Measurements from ENCODE around the gene ANTXRL. TPM values are rescaled to one million over a fixed set of nuclear protein-coding genes. Genes with fewer than 3 reads are reported as not detected.
A peak's percentile ranks its signal among the peaks of the same experiment; 100 is the strongest.

ANTXRL gene
- total RNA-seq, 1 experiment from 2014 or later = not detected

GRCh38 chr10:46308113-46308415 is 21.3 kb downstream of the ANTXRL start:
- no peak for DNase-seq (ENCODE audit: low read depth)

- no peak for DNase-seq (ENCODE audit: low read depth)
Measured at GRCh38 chr10:46308666-46309450, 22.1 kb downstream of the ANTXRL start.

- DNase-seq (ENCODE audit: low read depth) = no peak
Measured at GRCh38 chr10:46309511-46310142, 22.8 kb downstream of the ANTXRL start.

- no peak for DNase-seq (ENCODE audit: low read depth)
Measured at GRCh38 chr10:46310143-46310514, 23.3 kb downstream of the ANTXRL start.

GRCh38 chr10:46310851-46311250 is 24.1 kb downstream of the ANTXRL start:
- DNase-seq (ENCODE audit: low read depth) = no peak

- peak; percentile 21 for DNase-seq (ENCODE audit: low read depth)
Measured at GRCh38 chr10:46311501-46311951, 24.7 kb downstream of the ANTXRL start.

- peak; percentile 97 for DNase-seq (ENCODE audit: low read depth)
Measured at GRCh38 chr10:46311961-46312431, 25.2 kb downstream of the ANTXRL start.

- peak; percentile 33 for DNase-seq (ENCODE audit: low read depth)
Measured at GRCh38 chr10:46312953-46313352, 26.2 kb downstream of the ANTXRL start.

GRCh38 chr10:46314071-46314470 is 27.3 kb downstream of the ANTXRL start:
- DNase-seq (ENCODE audit: low read depth) = no peak

- DNase-seq (ENCODE audit: low read depth) = peak; percentile 87
Measured at GRCh38 chr10:46315071-46315860, 28.5 kb downstream of the ANTXRL start.

GRCh38 chr10:46317370-46317769 is 30.6 kb downstream of the ANTXRL start:
- DNase-seq (ENCODE audit: low read depth) = no peak

GRCh38 chr10:46317889-46318288 is 31.1 kb downstream of the ANTXRL start:
- DNase-seq (ENCODE audit: low read depth) = peak; percentile 47

- DNase-seq (ENCODE audit: low read depth) = no peak
Measured at GRCh38 chr10:46318799-46319198, 32.0 kb downstream of the ANTXRL start.

- DNase-seq (ENCODE audit: low read depth) = peak; percentile 18
Measured at GRCh38 chr10:46319389-46319788, 32.6 kb downstream of the ANTXRL start.

- no peak for DNase-seq (ENCODE audit: low read depth)
Measured at GRCh38 chr10:46321770-46322169, 35.0 kb downstream of the ANTXRL start.

GRCh38 chr10:46323176-46323575 is 36.4 kb downstream of the ANTXRL start:
- DNase-seq (ENCODE audit: low read depth) = no peak

GRCh38 chr10:46325021-46325420 is 38.2 kb downstream of the ANTXRL start:
- peak; percentile 36 for DNase-seq (ENCODE audit: low read depth)

- peak; percentile 48 for DNase-seq (ENCODE audit: low read depth)
Measured at GRCh38 chr10:46326066-46326465, 39.3 kb downstream of the ANTXRL start.

- no peak for DNase-seq (ENCODE audit: low read depth)
Measured at GRCh38 chr10:46326971-46327370, 40.2 kb downstream of the ANTXRL start.

- DNase-seq (ENCODE audit: low read depth) = no peak
Measured at GRCh38 chr10:46327685-46328084, 40.9 kb downstream of the ANTXRL start.

GRCh38 chr10:46328853-46329689 is 42.3 kb downstream of the ANTXRL start:
- no peak for DNase-seq (ENCODE audit: low read depth)

GRCh38 chr10:46329690-46330016 is 42.9 kb downstream of the ANTXRL start:
- no peak for DNase-seq (ENCODE audit: low read depth)

Data from M059J (cell line).